ENCODE results near the gene FAM217B. TPM values are rescaled to one million over a fixed set of nuclear protein-coding genes. Genes with fewer than 3 reads are reported as not detected.

Gene FAM217B
- total and polyA plus RNA-seq, 2 of the 8 experiments (the other 6 are each of a cell fraction or from before 2014, with no cell fraction given) = 5.4 to 28.5 TPM

GRCh38 chr20:59932616-59933295 is 7.4 kb upstream of the FAM217B start:
- H2BK5ac ChIP-seq (ENCODE audit: low read depth, low read length) = no peak overlapping the region
- H3K4me2 ChIP-seq (ENCODE audit: insufficient read depth in 1 of 2, low read depth in 2 of 2, low read length in 2 of 2) = no peak overlapping the region
- H3K23ac ChIP-seq (ENCODE audit: insufficient read length) = no peak overlapping the region
- H2BK120ac ChIP-seq (replicated peaks; ENCODE audit: low read depth, low read length) = no peak overlapping the region
- no peak overlapping the region for H2AFZ ChIP-seq (ENCODE audit: low read length)
- H3K27me3 ChIP-seq (replicated peaks in 1 of 4; ENCODE audit: control insufficient read depth in 3 of 4, extremely low read depth in 1 of 4, insufficient read depth in 3 of 4, low read length in 3 of 4) = peaks cover 0 to 18% (median 16%) of the 10 kb centered on the region in 4 experiments; a peak in 6 of 7 replicates
- H4K91ac ChIP-seq (replicated peaks; ENCODE audit: insufficient read length, low read length) = no peak overlapping the region
- ChIA-PET POLR2A (ENCODE audit: partially characterized antibody) (no interaction called here), CTCF (ENCODE audit: partially characterized antibody) (interaction anchor here (0.9 to 3.5 kb wide), 2 partner anchors 13 to 104 kb away, joined by 3 to 23 read pairs; no protein-coding TSS in a partner anchor)
- no peak overlapping the region for H2AK5ac ChIP-seq (ENCODE audit: low read depth, low read length)
- H3K14ac ChIP-seq (ENCODE audit: insufficient read length) = no peak overlapping the region
- H4K8ac ChIP-seq (ENCODE audit: extremely low read depth, insufficient read depth, low read length) = no peak overlapping the region; the same call in 1 of the 2 replicates
- no peak overlapping the region for H3K4me3 ChIP-seq (ENCODE audit: extremely low read depth in 1 of 4, insufficient read depth in 2 of 4, low read depth in 3 of 4, low read length in 4 of 4)
- H3K27ac ChIP-seq (ENCODE audit: low read depth, low read length) = no peak overlapping the region
- no peak overlapping the region for H4K5ac ChIP-seq (ENCODE audit: insufficient read length, low read depth, low read length)
- H2BK12ac ChIP-seq (ENCODE audit: low read depth, low read length) = no peak overlapping the region
- H3K4me1 ChIP-seq (replicated peaks in 1 of 4; ENCODE audit: control insufficient read depth in 3 of 4, insufficient read depth in 4 of 4, low read length in 3 of 4) = no peaks in the 10 kb centered on the region
- WGBS, 2 experiments (ENCODE audit: extremely low coverage in 1 of 2, insufficient coverage in 1 of 2, insufficient read length in 1 of 2, insufficient replicate concordance in 2 of 2, low coverage in 1 of 2, low lambda C conversion rate in 2 of 2, missing lambda C conversion rate in 1 of 2) = 94% methylated on average over 31 of the region's 72 CpGs; no CpG with 5 or more reads in 1 of the 2 experiments
- H3K56ac ChIP-seq (replicated peaks; ENCODE audit: insufficient read length, low read depth, low read length) = no peak overlapping the region
- no peaks in the 10 kb centered on the region for H4K20me1 ChIP-seq (replicated peaks in 1 of 2; ENCODE audit: control insufficient read depth in 1 of 2, insufficient read depth in 2 of 2, low read length in 2 of 2)
- DNase-seq (ENCODE audit: low read depth in 1 of 2, low spot score in 2 of 2) = no peak
- H3K79me2 ChIP-seq (ENCODE audit: control insufficient read depth in 1 of 2, insufficient read depth in 2 of 2, low read length in 2 of 2) = no peaks in the 10 kb centered on the region
- H3K18ac ChIP-seq (ENCODE audit: extremely low read depth, low read length) = no peak overlapping the region
- no peak overlapping the region for H2BK20ac ChIP-seq (ENCODE audit: low read length)
- no peak for FAIRE-seq
- H3K79me1 ChIP-seq (ENCODE audit: low read depth, low read length) = no peaks in the 10 kb centered on the region
- H3K9ac ChIP-seq (replicated peaks in 1 of 4; ENCODE audit: extremely low read depth in 1 of 4, low read depth in 3 of 4, low read length in 3 of 4) = no peak overlapping the region
- H3K4ac ChIP-seq (replicated peaks; ENCODE audit: insufficient read length, low read depth, low read length) = no peak overlapping the region
- peaks cover 6% of the 10 kb centered on the region; the same call in 1 of the 2 replicates for H3K23me2 ChIP-seq (ENCODE audit: low read depth, low read length)
- H3K9me3 ChIP-seq (ENCODE audit: insufficient read depth in 2 of 2, low read depth in 1 of 2, low read length in 1 of 2) = peaks cover 0 to 10% of the 10 kb centered on the region in 2 experiments; a peak in 2 of 4 replicates
- peaks cover 0 to 6% (median 0%) of the 10 kb centered on the region in 4 experiments; a peak in 2 of 8 replicates for H3K36me3 ChIP-seq (ENCODE audit: control insufficient read depth in 2 of 4, insufficient read depth in 4 of 4, low read length in 3 of 4)
- H2BK15ac ChIP-seq (ENCODE audit: low read length) = no peak overlapping the region
- no peak for TF ChIP-seq POU5F1 (IDR thresholded peaks at IDR 0.05; ENCODE audit: low read depth, low read length)
- TF ChIP-seq CBX5 (IDR thresholded peaks at IDR 0.05; ENCODE audit: low read depth, low read length) = no peak
- no peak for TF ChIP-seq CHD1 (IDR thresholded peaks at IDR 0.05; ENCODE audit: low read depth, low read length)
- no peak for TF ChIP-seq TBP (IDR thresholded peaks at IDR 0.05; ENCODE audit: low read depth, low read length)
- no peak for TF ChIP-seq POLR2A (IDR thresholded peaks at IDR 0.05; ENCODE audit: control extremely low read depth in 1 of 2, low read depth in 2 of 2, low read length in 2 of 2)
- TF ChIP-seq SIX5 (IDR thresholded peaks at IDR 0.05; ENCODE audit: low read depth, low read length) = no peak
- no peak for TF ChIP-seq HDAC2 (IDR thresholded peaks at IDR 0.05; ENCODE audit: borderline replicate concordance in 1 of 2, low read depth in 2 of 2, low read length in 2 of 2)
- TF ChIP-seq, protein P1, sequence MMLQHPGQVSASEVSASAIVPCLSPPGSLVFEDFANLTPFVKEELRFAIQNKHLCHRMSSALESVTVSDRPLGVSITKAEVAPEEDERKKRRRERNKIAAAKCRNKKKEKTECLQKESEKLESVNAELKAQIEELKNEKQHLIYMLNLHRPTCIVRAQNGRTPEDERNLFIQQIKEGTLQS (IDR thresholded peaks at IDR 0.05; ENCODE audit: insufficient read depth, low read depth, low read length) = no peak
- TF ChIP-seq TEAD4 (IDR thresholded peaks at IDR 0.05; ENCODE audit: low read depth, low read length) = no peak
- TF ChIP-seq RNF2 (IDR thresholded peaks at IDR 0.05; ENCODE audit: borderline replicate concordance, low read depth, low read length, missing control alignments, poor library complexity, severe bottlenecking) = no peak
- TF ChIP-seq KDM1A (IDR thresholded peaks at IDR 0.05; ENCODE audit: borderline replicate concordance, low read length) = no peak
- TF ChIP-seq FOSL1 (IDR thresholded peaks at IDR 0.05; ENCODE audit: insufficient read depth, low read depth, low read length) = no peak

Measured in H1 (cell line).